Gastrocnemius medialis (tissue), 4 donors: ENCODE results near the gene TENT5C.

Experiments used
- POLR2A ChIP-seq, 2 donors: fragments of 450-650 bp; IDR thresholded peaks; one replicate each; pipeline ENCODE4 v1.6.1; 2017; ENCODE audit warnings: antibody characterized with exemption in 2 of 2, mild to moderate bottlenecking in 2 of 2, moderate library complexity in 2 of 2
- TF ChIP-seq, protein P1 (sequence below), 5 experiments: fragments of 450-650 bp in 3 of 5; fragments of 200-600 bp in 2 of 5; sonication (generic) in 2 of 5; IDR thresholded peaks in 4 of 5; conservative IDR thresholded peaks in 1 of 5; 1 replicate in 4 of 5; 2 replicates in 1 of 5; pipeline ENCODE4 v1.5.1; 2016 to 2019; ENCODE audit warnings: antibody characterized with exemption in 5 of 5, mild to moderate bottlenecking in 3 of 5, moderate library complexity in 3 of 5

DNA sequence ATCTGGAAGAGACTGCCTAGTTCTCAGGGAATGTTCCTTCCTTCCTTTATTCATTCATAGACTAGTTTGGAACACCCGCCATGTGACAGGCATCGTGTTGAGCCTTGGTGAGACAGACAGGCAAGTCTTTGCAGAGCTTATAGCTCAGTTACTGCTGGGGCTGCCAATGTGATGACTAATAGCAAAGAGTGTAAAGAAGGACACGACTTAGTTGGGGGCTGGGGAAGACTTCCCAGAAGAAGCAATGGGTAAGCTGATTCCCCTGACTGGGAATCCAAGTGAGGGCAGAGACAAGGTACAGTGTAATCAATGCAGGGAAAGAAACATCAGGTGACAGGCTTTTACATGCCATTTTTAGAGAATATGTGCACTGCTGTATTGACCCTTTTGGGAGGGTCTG, 51.2 kb downstream of the TENT5C start:
- no peak for TF ChIP-seq POLR2A (IDR thresholded peaks at IDR 0.05)
- TF ChIP-seq, protein P1, sequence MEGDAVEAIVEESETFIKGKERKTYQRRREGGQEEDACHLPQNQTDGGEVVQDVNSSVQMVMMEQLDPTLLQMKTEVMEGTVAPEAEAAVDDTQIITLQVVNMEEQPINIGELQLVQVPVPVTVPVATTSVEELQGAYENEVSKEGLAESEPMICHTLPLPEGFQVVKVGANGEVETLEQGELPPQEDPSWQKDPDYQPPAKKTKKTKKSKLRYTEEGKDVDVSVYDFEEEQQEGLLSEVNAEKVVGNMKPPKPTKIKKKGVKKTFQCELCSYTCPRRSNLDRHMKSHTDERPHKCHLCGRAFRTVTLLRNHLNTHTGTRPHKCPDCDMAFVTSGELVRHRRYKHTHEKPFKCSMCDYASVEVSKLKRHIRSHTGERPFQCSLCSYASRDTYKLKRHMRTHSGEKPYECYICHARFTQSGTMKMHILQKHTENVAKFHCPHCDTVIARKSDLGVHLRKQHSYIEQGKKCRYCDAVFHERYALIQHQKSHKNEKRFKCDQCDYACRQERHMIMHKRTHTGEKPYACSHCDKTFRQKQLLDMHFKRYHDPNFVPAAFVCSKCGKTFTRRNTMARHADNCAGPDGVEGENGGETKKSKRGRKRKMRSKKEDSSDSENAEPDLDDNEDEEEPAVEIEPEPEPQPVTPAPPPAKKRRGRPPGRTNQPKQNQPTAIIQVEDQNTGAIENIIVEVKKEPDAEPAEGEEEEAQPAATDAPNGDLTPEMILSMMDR (IDR thresholded peaks at IDR 0.05 in 4 of 5, conservative IDR thresholded peaks at IDR 0.05 in 1 of 5): no peak
